Measurements from ENCODE around the gene SPOCK1. TPM values are rescaled to one million over a fixed set of nuclear protein-coding genes. Genes with fewer than 3 reads are reported as not detected.

SPOCK1 gene
- total and polyA plus RNA-seq, 2 of the 4 experiments (the other 2 are of a cell fraction) = 5.0 to 20.3 TPM

- H3K9me1 ChIP-seq (ENCODE audit: insufficient read depth, low read length) = no peaks in the 10 kb centered on the region
- BruUV-seq (replicated peaks) = no TSS peak
- dilution Hi-C loops (cut with HindIII; ENCODE audit: low sequenced_read_pairs, unreplicated experiment) = no loop called here
- no peaks in the 10 kb centered on the region for H3K27me3 ChIP-seq (ENCODE audit: control insufficient read depth, insufficient read depth, low read length)
- no peak overlapping the region for H3K23ac ChIP-seq (ENCODE audit: low read depth, low read length)
- H3K14ac ChIP-seq (replicated peaks; ENCODE audit: low read depth, low read length) = no peak overlapping the region
- no peaks in the 10 kb centered on the region for H4K20me1 ChIP-seq (ENCODE audit: insufficient read depth, low read length)
- ATAC-seq (ENCODE audit: low read depth) (no peak), DNase-seq (peak; percentile 17)
- no peaks in the 10 kb centered on the region for H3K9me3 ChIP-seq (ENCODE audit: control insufficient read depth, insufficient read depth, low read length)
- no peak overlapping the region for H3K27ac ChIP-seq (ENCODE audit: insufficient read depth, low read length)
- H3K79me1 ChIP-seq (ENCODE audit: low read depth in 1 of 2, low read length in 2 of 2) = no peaks in the 10 kb centered on the region
- H3K18ac ChIP-seq (ENCODE audit: low read depth, low read length) = no peak overlapping the region
- H4K5ac ChIP-seq (ENCODE audit: low read depth, low read length) = no peak overlapping the region
- TF ChIP-seq CHD1 (IDR thresholded peaks at IDR 0.05; ENCODE audit: low read depth, low read length) (no peak), MXI1 (IDR thresholded peaks at IDR 0.05; ENCODE audit: borderline replicate concordance, low read depth, low read length) (no peak), CTCF (conservative IDR thresholded peaks at IDR 0.05; ENCODE audit: low read depth, low read length) (no peak), FOS (IDR thresholded peaks at IDR 0.05; ENCODE audit: low read depth, low read length) (no peak), SMC3 (IDR thresholded peaks at IDR 0.05; ENCODE audit: low read depth, low read length) (no peak), RFX5 (IDR thresholded peaks at IDR 0.05; ENCODE audit: low read depth, low read length) (no peak), RAD21 (IDR thresholded peaks at IDR 0.05; ENCODE audit: low read length) (no peak), POLR2A (IDR thresholded peaks at IDR 0.05; ENCODE audit: low read depth, low read length) (no peak), USF2 (IDR thresholded peaks at IDR 0.05; ENCODE audit: low read depth, low read length) (no peak), MAFK (IDR thresholded peaks at IDR 0.05; ENCODE audit: low read depth, low read length) (no peak), NFE2L2 (IDR thresholded peaks at IDR 0.05; ENCODE audit: low read depth, low read length) (no peak), ELK1 (IDR thresholded peaks at IDR 0.05; ENCODE audit: borderline replicate concordance, low read depth, low read length) (no peak), MAZ (IDR thresholded peaks at IDR 0.05; ENCODE audit: borderline replicate concordance, low read depth, low read length) (no peak), RCOR1 (IDR thresholded peaks at IDR 0.05; ENCODE audit: insufficient replicate concordance, low read length) (no peak), CEBPB (IDR thresholded peaks at IDR 0.05; ENCODE audit: low read depth, low read length) (no peak)
- H4K91ac ChIP-seq (ENCODE audit: insufficient read depth, low read depth, low read length) = no peak overlapping the region
- H2BK20ac ChIP-seq (ENCODE audit: low read depth, low read length) = no peak overlapping the region
- H2AK9ac ChIP-seq (replicated peaks; ENCODE audit: low read depth, low read length, poor library complexity) = no peak overlapping the region
- no peak overlapping the region for H3K4ac ChIP-seq (ENCODE audit: low read depth, low read length)
- no peak overlapping the region for H4K8ac ChIP-seq (ENCODE audit: low read depth in 2 of 2, low read length in 2 of 2)
- no peak overlapping the region for H3K4me2 ChIP-seq (ENCODE audit: low read depth, low read length)
- H2AK5ac ChIP-seq (ENCODE audit: low read depth, low read length) = no peak overlapping the region
- intact Hi-C loops (cut with micrococcal nuclease) = no loop called here
- H3K56ac ChIP-seq (ENCODE audit: extremely low read depth, insufficient read depth, low read length) = no peak overlapping the region
- no peak overlapping the region for H3K9ac ChIP-seq (ENCODE audit: low read depth, low read length)
- no peak overlapping the region for H2BK120ac ChIP-seq (ENCODE audit: low read depth, low read length)
- ChIA-PET POLR2A (ENCODE audit: unreplicated experiment) (interaction anchor here (0.6 kb wide), 1 partner anchor 145 kb away, joined by 3 read pairs; no protein-coding TSS in a partner anchor), CTCF (no interaction called here)
- no peaks in the 10 kb centered on the region for H3K36me3 ChIP-seq (ENCODE audit: control insufficient read depth, insufficient read depth, low read length)
- H2BK15ac ChIP-seq (ENCODE audit: low read depth, low read length) = no peak overlapping the region
- H3K4me3 ChIP-seq (ENCODE audit: insufficient read depth, low read depth, low read length) = no peak overlapping the region
- H2AFZ ChIP-seq (replicated peaks; ENCODE audit: low read length, poor library complexity) = no peak overlapping the region
- H2BK5ac ChIP-seq (ENCODE audit: low read depth, low read length, poor library complexity, severe bottlenecking) = no peak overlapping the region
- peaks cover 3% of the 10 kb centered on the region; the same call in 1 of the 2 replicates for H3K4me1 ChIP-seq (ENCODE audit: control insufficient read depth, insufficient read depth, low read length)
- WGBS, 2 experiments (ENCODE audit: extremely low coverage in 2 of 2, insufficient read length in 1 of 2) = 60% methylated on average over 1 of the region's 6 CpGs; no CpG with 5 or more reads in 1 of the 2 experiments
- in situ Hi-C loops (cut with MboI; ENCODE audit: low sequenced_read_pairs) = no loop called here
Measured at GRCh38 chr5:137199201-137199600, 299.9 kb downstream of the SPOCK1 start.

Data from IMR-90 (cell line).